H1 (cell line): Measurements from ENCODE around the gene PLB1. TPM values are rescaled to one million over a fixed set of nuclear protein-coding genes. Genes with fewer than 3 reads are reported as not detected.

Source experiments
- CTCF ChIA-PET: fragments of 300-600 bp; sonication (Branson Sonifier 250); formaldehyde crosslinking; loops from one replicate; lab custom pipeline; 2021; ENCODE audit not compliant: partially characterized antibody; lab: Charles Lee
- POLR2A ChIA-PET: fragments of 300-600 bp; sonication (Branson Sonifier 250); formaldehyde crosslinking; loops from one replicate; lab custom pipeline; 2021; ENCODE audit warnings: inconsistent platforms; ENCODE audit not compliant: partially characterized antibody; lab: Charles Lee
- DNase-seq, 2 experiments: peaks; one replicate each; pipeline versions ENCODE4 v3.0.0 to v3.0.0-alpha.2; 2010 to 2022; ENCODE audit warnings: low spot score in 2 of 2, low read depth in 1 of 2, mixed read lengths in 1 of 2
- FAIRE-seq: peaks from 2 replicates; lab custom pipeline; 2011; peaks lifted over from hg19 to GRCh38; lab: Jason Lieb, UNC
- H2AFZ ChIP-seq: 2 replicates; pipeline ENCODE4 v1.8.1; 2012; ENCODE audit warnings: low read length, inconsistent platforms
- H2AK5ac ChIP-seq: 2 replicates; pipeline ENCODE4 v1.6.1; 2013; ENCODE audit warnings: low read depth, low read length
- H2BK120ac ChIP-seq: replicated peaks from 2 replicates; pipeline ENCODE3; 2013; ENCODE audit warnings: low read depth, low read length, inconsistent platforms
- H2BK12ac ChIP-seq: 2 replicates; pipeline ENCODE4 v1.6.1; 2013; ENCODE audit warnings: low read depth, low read length
- H2BK15ac ChIP-seq: 2 replicates; pipeline ENCODE4 v1.6.1; 2013; ENCODE audit warnings: low read length
- H2BK20ac ChIP-seq: 2 replicates; pipeline ENCODE4 v1.6.1; 2013; ENCODE audit warnings: low read length
- H2BK5ac ChIP-seq: 2 replicates; pipeline ENCODE4 v1.6.1; 2013; ENCODE audit warnings: low read depth, low read length
- H3K14ac ChIP-seq: 2 replicates; pipeline ENCODE4 v1.6.1; 2013; ENCODE audit warnings: inconsistent platforms; ENCODE audit not compliant: insufficient read length
- H3K18ac ChIP-seq: 2 replicates; pipeline ENCODE4 v1.6.1; 2013; ENCODE audit warnings: low read length; ENCODE audit errors: extremely low read depth
- H3K23ac ChIP-seq: 2 replicates; pipeline ENCODE4 v1.6.1; 2013; ENCODE audit warnings: inconsistent platforms; ENCODE audit not compliant: insufficient read length
- H3K23me2 ChIP-seq: 2 replicates; pipeline ENCODE4 v1.6.1; 2013; ENCODE audit warnings: low read depth, low read length
- H3K27ac ChIP-seq: 2 replicates; pipeline ENCODE4 v1.6.1; 2011; ENCODE audit warnings: low read depth, low read length, inconsistent platforms
- H3K27me3 ChIP-seq, 4 experiments: replicated peaks in 1 of 4; 1 replicate in 1 of 4; 2 replicates in 3 of 4; pipeline versions ENCODE4 v1.6.1 to v1.8.1; 2011 to 2013; ENCODE audit warnings: low read length in 3 of 4, mild to moderate bottlenecking in 3 of 4, inconsistent platforms in 2 of 4, mixed read lengths in 2 of 4, moderate library complexity in 1 of 4; ENCODE audit not compliant: control insufficient read depth in 3 of 4, insufficient read depth in 3 of 4; ENCODE audit errors: extremely low read depth in 1 of 4
- H3K36me3 ChIP-seq, 4 experiments: 2 replicates each; pipeline versions ENCODE4 v1.6.1 to v1.8.1; 2011 to 2013; ENCODE audit warnings: mild to moderate bottlenecking in 4 of 4, low read length in 3 of 4, moderate library complexity in 2 of 4, control low read depth in 1 of 4, inconsistent platforms in 1 of 4; ENCODE audit not compliant: insufficient read depth in 4 of 4, control insufficient read depth in 2 of 4
- H3K4ac ChIP-seq: replicated peaks from 2 replicates; pipeline ENCODE3; 2013; ENCODE audit warnings: low read length, low read depth, mixed read lengths, inconsistent platforms; ENCODE audit not compliant: insufficient read length
- H3K4me1 ChIP-seq, 4 experiments: replicated peaks in 1 of 4; 1 replicate in 1 of 4; 2 replicates in 3 of 4; pipeline versions ENCODE4 v1.6.1 to v1.8.1; 2011 to 2013; ENCODE audit warnings: low read length in 3 of 4, inconsistent platforms in 2 of 4, mixed read lengths in 1 of 4; ENCODE audit not compliant: insufficient read depth in 4 of 4, control insufficient read depth in 3 of 4
- H3K4me2 ChIP-seq, 2 experiments: 2 replicates each; pipeline versions ENCODE4 v1.6.1 to v1.8.1; 2011 to 2013; ENCODE audit warnings: low read depth in 2 of 2, low read length in 2 of 2, control low read depth in 1 of 2, inconsistent platforms in 1 of 2, mild to moderate bottlenecking in 1 of 2; ENCODE audit not compliant: insufficient read depth in 1 of 2
- H3K4me3 ChIP-seq, 4 experiments: fragments of 200-600, 300-600 bp in 1 of 4; sonication (generic), shearing (Covaris generic), sonication (Bioruptor Twin) in 1 of 4; 2 replicates each; pipeline versions ENCODE4 v1.5.1 to v1.8.1; 2011 to 2016; ENCODE audit warnings: low read length in 4 of 4, low read depth in 3 of 4, control low read depth in 2 of 4, inconsistent platforms in 2 of 4, mild to moderate bottlenecking in 2 of 4, mixed read lengths in 1 of 4, moderate library complexity in 1 of 4; ENCODE audit not compliant: insufficient read depth in 2 of 4; ENCODE audit errors: extremely low read depth in 1 of 4
- H3K56ac ChIP-seq: replicated peaks from 2 replicates; pipeline ENCODE3; 2013; ENCODE audit warnings: low read depth, mild to moderate bottlenecking, mixed read lengths, low read length, inconsistent platforms; ENCODE audit not compliant: insufficient read length
- H3K79me1 ChIP-seq: 2 replicates; pipeline ENCODE4 v1.6.1; 2013; ENCODE audit warnings: low read depth, low read length, control low read depth
- H3K79me2 ChIP-seq, 2 experiments: 2 replicates each; pipeline versions ENCODE4 v1.6.1 to v1.8.1; 2012 to 2013; ENCODE audit warnings: low read length in 2 of 2, mild to moderate bottlenecking in 2 of 2, inconsistent platforms in 1 of 2; ENCODE audit not compliant: insufficient read depth in 2 of 2, control insufficient read depth in 1 of 2
- H3K9ac ChIP-seq, 4 experiments: replicated peaks in 1 of 4; 1 replicate in 1 of 4; 2 replicates in 3 of 4; pipeline versions ENCODE4 v1.6.1 to v1.8.1; 2011 to 2013; ENCODE audit warnings: low read depth in 3 of 4, low read length in 3 of 4, control low read depth in 2 of 4, mild to moderate bottlenecking in 2 of 4, moderate library complexity in 2 of 4, inconsistent platforms in 1 of 4; ENCODE audit errors: extremely low read depth in 1 of 4
- H3K9me3 ChIP-seq, 2 experiments: 2 replicates each; pipeline versions ENCODE4 v1.6.1 to v1.8.1; 2012 to 2013; ENCODE audit warnings: mild to moderate bottlenecking in 2 of 2, moderate library complexity in 2 of 2, control low read depth in 1 of 2, inconsistent platforms in 1 of 2, low read depth in 1 of 2, low read length in 1 of 2, mixed read lengths in 1 of 2; ENCODE audit not compliant: insufficient read depth in 2 of 2
- H4K20me1 ChIP-seq, 2 experiments: replicated peaks in 1 of 2; 2 replicates each; pipeline versions ENCODE3 to v1.8.1; 2011 to 2013; ENCODE audit warnings: inconsistent platforms in 2 of 2, low read length in 2 of 2, mild to moderate bottlenecking in 1 of 2; ENCODE audit not compliant: insufficient read depth in 2 of 2, control insufficient read depth in 1 of 2
- H4K5ac ChIP-seq: 2 replicates; pipeline ENCODE4 v1.6.1; 2013; ENCODE audit warnings: low read length, low read depth, mixed read lengths, inconsistent platforms; ENCODE audit not compliant: insufficient read length
- H4K8ac ChIP-seq: 2 replicates; pipeline ENCODE4 v1.8.0; 2013; ENCODE audit warnings: mild to moderate bottlenecking, moderate library complexity, low read length, inconsistent platforms; ENCODE audit not compliant: insufficient read depth; ENCODE audit errors: extremely low read depth
- H4K91ac ChIP-seq: replicated peaks from 2 replicates; pipeline ENCODE3; 2013; ENCODE audit warnings: low read length, mixed read lengths, inconsistent platforms; ENCODE audit not compliant: insufficient read length
- NRF1 ChIP-seq: IDR thresholded peaks from 2 replicates; pipeline ENCODE4 v1.6.1; 2011; ENCODE audit warnings: mild to moderate bottlenecking, low read depth, low read length, improper control_type of control experiment
- POLR2A ChIP-seq, 2 experiments: IDR thresholded peaks; 1 replicate in 1 of 2; 2 replicates in 1 of 2; pipeline ENCODE4 v1.6.1; 2011; ENCODE audit warnings: low read depth in 2 of 2, low read length in 2 of 2, mild to moderate bottlenecking in 2 of 2; ENCODE audit errors: control extremely low read depth in 1 of 2
- RBBP5 ChIP-seq: IDR thresholded peaks from 2 replicates; pipeline ENCODE4 v1.7.1; 2012; ENCODE audit warnings: low read depth, mild to moderate bottlenecking, inconsistent platforms, low read length, moderate library complexity, borderline replicate concordance
- TCF12 ChIP-seq: IDR thresholded peaks from 2 replicates; pipeline ENCODE4 v1.6.1; 2011; ENCODE audit warnings: low read depth, mild to moderate bottlenecking, low read length
- WGBS, 2 experiments: shearing (Covaris generic) in 1 of 2; methylation state at CpG; one replicate each; pipeline versions ENCODE4 v1.1.6 to v1.1.7; 2013 to 2015; ENCODE audit warnings: low lambda C conversion rate in 2 of 2, mixed read lengths in 2 of 2, inconsistent platforms in 1 of 2, low coverage in 1 of 2, missing lambda C conversion rate in 1 of 2; ENCODE audit not compliant: insufficient replicate concordance in 2 of 2, insufficient coverage in 1 of 2, insufficient read length in 1 of 2; ENCODE audit errors: extremely low coverage in 1 of 2, missing lambda C conversion rate in 1 of 2; 5-methylcytosine and 5-hydroxymethylcytosine counted together
- polyA plus RNA-seq, 7 experiments: library from polyadenylated mRNA; depleted of rRNA in 3 of 7; stranded (reverse) in 5 of 7; unstranded in 2 of 7; fragments of >200 nt in 5 of 7; fragments of 200-250 nt in 2 of 7; gene quantifications; 1 replicate in 5 of 7; 2 replicates in 1 of 7; 4 replicates in 1 of 7; pipeline versions ENCODE4 v1.2.1 to v1.2.3, GENCODE V29; 2011 to 2013; ENCODE audit warnings: missing spikeins in 2 of 7, mixed read lengths in 2 of 7
- total RNA-seq: library from RNA; stranded (reverse); fragmentation: NEBNext Ultra II Directional; extraction: Animal tissue kit (Norgen Biotek cat#: 25700); gene quantifications from 2 replicates; pipeline ENCODE4 v1.2.1, GENCODE V29; 2021

The PLB1 gene
- total and polyA plus RNA-seq, 2 of the 8 experiments (the other 6 are each of a cell fraction or from before 2014, with no cell fraction given), result 0.20 to 0.36 TPM

- H3K36me3 ChIP-seq, result no peaks in the 10 kb centered on the region
- no peaks in the 10 kb centered on the region for H3K9me3 ChIP-seq
- no peak overlapping the region for H3K18ac ChIP-seq
- H3K79me2 ChIP-seq, result no peaks in the 10 kb centered on the region
- H4K91ac ChIP-seq, result no peak overlapping the region
- CTCF ChIA-PET, result interaction anchor here (0.6 to 2.4 kb wide), 21 partner anchors 9 to 738 kb away, joined by 3 to 9 read pairs (median 4); no protein-coding TSS in a partner anchor
- H4K8ac ChIP-seq, result no peak overlapping the region
- no peak overlapping the region for H3K9ac ChIP-seq
- no peaks in the 10 kb centered on the region for H3K23me2 ChIP-seq
- no peak overlapping the region for H2BK15ac ChIP-seq
- H2AK5ac ChIP-seq, result no peak overlapping the region
- H3K4me2 ChIP-seq, result no peak overlapping the region
- H4K20me1 ChIP-seq, result no peaks in the 10 kb centered on the region
- TF ChIP-seq POLR2A (IDR thresholded peaks at IDR 0.05; ENCODE audit: control extremely low read depth in 1 of 2, low read depth in 2 of 2, low read length in 2 of 2) (no peak), RBBP5 (no peak), NRF1 (no peak), TCF12 (no peak)
- H2BK20ac ChIP-seq, result no peak overlapping the region
- no peak overlapping the region for H3K14ac ChIP-seq
- no peak overlapping the region for H3K27ac ChIP-seq
- H3K23ac ChIP-seq, result no peak overlapping the region
- no peaks in the 10 kb centered on the region for H3K4me1 ChIP-seq
- no peak overlapping the region for H4K5ac ChIP-seq
- no peak overlapping the region for H3K56ac ChIP-seq
- no peak overlapping the region for H2AFZ ChIP-seq
- POLR2A ChIA-PET, result interaction anchor here (0.7 kb wide), 1 partner anchor 20 kb away, joined by 5 read pairs; no protein-coding TSS in a partner anchor
- H2BK5ac ChIP-seq, result no peak overlapping the region
- no peak overlapping the region for H3K4ac ChIP-seq
- DNase-seq, result no peak
- WGBS, 2 experiments, result 77% methylated on average over 1 of the region's 1 CpG; no CpG with 5 or more reads in 1 of the 2 experiments
- no peak overlapping the region for H2BK120ac ChIP-seq
- no peak overlapping the region for H2BK12ac ChIP-seq
- H3K27me3 ChIP-seq, result no peaks in the 10 kb centered on the region
- H3K4me3 ChIP-seq, result no peak overlapping the region
- FAIRE-seq, result no peak
- H3K79me1 ChIP-seq, result no peaks in the 10 kb centered on the region
Observed at GRCh38 chr2:28492282-28492681, 3.6 kb upstream of the PLB1 start.
